ENCODE measurements around the gene PCDH9.
"Not testable (repeated sequence)": the region's sequence is repeated elsewhere in the genome, so short reads cannot be mapped to it uniquely, and the experiment has no call there.

The PCDH9 gene

DNA sequence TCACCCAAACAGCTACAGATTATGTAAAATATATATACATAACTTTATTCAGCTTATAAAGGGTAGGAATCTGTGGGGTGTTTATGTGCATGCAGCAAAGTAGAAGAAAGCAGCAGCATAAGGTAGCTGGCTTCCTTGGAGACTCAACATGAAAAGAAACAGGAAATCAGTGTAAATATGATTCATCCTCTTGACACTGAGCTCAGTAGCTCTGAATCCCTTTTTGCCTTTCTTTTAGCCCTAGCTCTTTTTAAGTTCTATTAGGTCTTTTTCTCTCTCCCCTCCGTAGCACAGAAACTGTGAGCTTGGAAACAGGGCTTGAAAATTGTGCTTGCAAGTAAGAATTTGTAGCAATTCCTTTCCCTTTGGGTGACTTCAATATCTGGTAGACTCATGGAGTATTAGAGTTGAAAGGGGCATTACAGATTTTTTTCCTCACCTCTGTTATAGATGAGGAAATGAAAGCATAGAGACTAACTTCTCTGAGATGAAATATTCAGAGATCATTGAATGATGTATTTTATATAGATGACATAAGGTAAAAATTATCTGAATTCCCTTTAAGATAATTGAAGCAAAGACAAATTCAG, 314.4 kb downstream of the PCDH9 start:
- no peak overlapping the region for H3K27ac ChIP-seq (ENCODE audit: insufficient read depth, low read depth, low read length, poor library complexity, severe bottlenecking)
- no peak overlapping the region for H3K4me3 ChIP-seq (ENCODE audit: insufficient read depth, low read depth, low read length)
- WGBS, 2 experiments = 83% methylated on average over 1 of the region's 1 CpG; no CpG with 5 or more reads in 1 of the 2 experiments
- H3K9me3 ChIP-seq (ENCODE audit: control insufficient read depth, low read length) = no peaks in the 10 kb centered on the region
- no peaks in the 10 kb centered on the region for H3K4me1 ChIP-seq (ENCODE audit: control insufficient read depth, insufficient read depth, low read length)
- no peaks in the 10 kb centered on the region for H3K36me3 ChIP-seq (ENCODE audit: control insufficient read depth, insufficient read depth, low read length)
- H3K27me3 ChIP-seq (ENCODE audit: control insufficient read depth, insufficient read depth, low read length, poor library complexity, severe bottlenecking) = no peaks in the 10 kb centered on the region

DNA sequence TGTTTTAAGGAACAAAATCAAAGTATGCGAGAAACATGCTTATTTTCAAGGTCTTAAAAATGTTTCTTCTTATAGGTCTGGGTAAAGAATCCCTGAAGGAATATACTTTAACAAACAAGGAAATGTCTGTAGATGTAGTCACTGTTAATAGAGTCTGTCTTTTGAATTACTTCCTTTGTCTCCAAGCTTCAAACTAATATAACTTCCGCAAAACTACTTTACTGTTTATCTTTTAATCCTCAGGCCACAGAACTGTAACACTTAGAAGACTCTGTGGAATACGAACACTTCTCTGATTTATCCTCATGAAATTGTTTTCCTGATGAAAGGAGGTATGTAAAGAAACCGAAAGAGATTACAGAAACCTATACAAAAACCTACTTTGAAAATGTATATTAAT, 316.0 kb downstream of the PCDH9 start:
- 90 to 97% methylated on average over 1 to 2 of the region's 4 CpGs for WGBS, 2 experiments
- no peaks in the 10 kb centered on the region for H3K27me3 ChIP-seq (ENCODE audit: control insufficient read depth, insufficient read depth, low read length, poor library complexity, severe bottlenecking)
- no peaks in the 10 kb centered on the region for H3K9me3 ChIP-seq (ENCODE audit: control insufficient read depth, low read length)
- H3K36me3 ChIP-seq (ENCODE audit: control insufficient read depth, insufficient read depth, low read length) = no peaks in the 10 kb centered on the region
- H3K27ac ChIP-seq (ENCODE audit: insufficient read depth, low read depth, low read length, poor library complexity, severe bottlenecking) = no peak overlapping the region
- H3K4me3 ChIP-seq (ENCODE audit: insufficient read depth, low read depth, low read length) = no peak overlapping the region
- no peaks in the 10 kb centered on the region for H3K4me1 ChIP-seq (ENCODE audit: control insufficient read depth, insufficient read depth, low read length)

DNA sequence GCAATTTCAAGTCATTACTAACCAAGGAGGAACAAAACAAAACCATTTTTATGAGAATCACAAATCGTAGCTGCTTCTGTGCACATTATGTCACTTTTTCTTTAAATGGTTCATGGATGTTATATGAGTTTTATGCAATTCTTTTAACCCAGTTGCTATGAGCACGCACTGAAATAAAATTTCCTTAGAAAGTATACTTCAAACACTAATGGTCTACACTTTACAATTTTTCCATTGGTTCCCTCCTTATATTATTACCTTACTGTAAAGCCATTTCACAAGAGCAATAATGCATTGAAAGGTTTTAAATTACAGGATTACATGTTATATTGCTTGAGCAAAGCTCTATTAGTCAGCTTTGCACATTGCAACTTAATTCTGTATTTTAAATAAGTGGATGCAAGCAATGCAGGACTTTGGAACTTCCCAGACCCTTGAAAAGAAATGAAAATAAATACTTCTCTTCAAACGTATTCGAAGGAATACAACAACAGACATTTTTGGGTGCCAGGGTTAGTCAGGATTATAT, 318.7 kb downstream of the PCDH9 start:
- no peaks in the 10 kb centered on the region for H3K4me1 ChIP-seq (ENCODE audit: control insufficient read depth, insufficient read depth, low read length)
- H3K36me3 ChIP-seq (ENCODE audit: control insufficient read depth, insufficient read depth, low read length) = no peaks in the 10 kb centered on the region
- no peak overlapping the region for H3K4me3 ChIP-seq (ENCODE audit: insufficient read depth, low read depth, low read length)
- no peaks in the 10 kb centered on the region for H3K9me3 ChIP-seq (ENCODE audit: control insufficient read depth, low read length)
- no peak overlapping the region for H3K27ac ChIP-seq (ENCODE audit: insufficient read depth, low read depth, low read length, poor library complexity, severe bottlenecking)
- 86 to 94% methylated on average over 3 to 4 of the region's 4 CpGs for WGBS, 2 experiments
- no peaks in the 10 kb centered on the region for H3K27me3 ChIP-seq (ENCODE audit: control insufficient read depth, insufficient read depth, low read length, poor library complexity, severe bottlenecking)

DNA sequence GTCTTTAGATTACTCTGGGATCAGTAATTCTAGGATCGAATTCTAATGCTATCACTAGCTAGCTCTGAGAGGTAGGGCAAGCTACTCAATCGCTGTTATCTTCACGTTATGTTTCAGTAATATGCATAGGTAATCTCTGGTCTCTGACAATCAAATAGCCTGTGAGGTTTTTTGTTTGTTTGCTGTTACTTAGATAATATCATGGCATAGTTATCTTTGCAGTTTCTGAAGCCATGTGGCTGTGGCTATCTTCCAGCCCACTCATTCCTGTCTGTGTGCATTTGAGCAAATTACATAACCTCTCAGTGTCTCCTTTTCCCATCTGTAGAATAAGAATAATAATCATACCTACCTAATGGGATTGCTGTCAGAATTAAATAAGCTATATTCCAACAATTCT, 330.2 kb downstream of the PCDH9 start:
- H3K9me3 ChIP-seq (ENCODE audit: control insufficient read depth, low read length) = no peaks in the 10 kb centered on the region
- no peak overlapping the region for H3K27ac ChIP-seq (ENCODE audit: insufficient read depth, low read depth, low read length, poor library complexity, severe bottlenecking)
- WGBS, 2 experiments = 90 to 98% methylated on average over 3 of the region's 3 CpGs
- no peaks in the 10 kb centered on the region for H3K4me1 ChIP-seq (ENCODE audit: control insufficient read depth, insufficient read depth, low read length)
- H3K4me3 ChIP-seq (ENCODE audit: insufficient read depth, low read depth, low read length) = no peak overlapping the region
- H3K36me3 ChIP-seq (ENCODE audit: control insufficient read depth, insufficient read depth, low read length) = no peaks in the 10 kb centered on the region
- no peaks in the 10 kb centered on the region for H3K27me3 ChIP-seq (ENCODE audit: control insufficient read depth, insufficient read depth, low read length, poor library complexity, severe bottlenecking)

DNA sequence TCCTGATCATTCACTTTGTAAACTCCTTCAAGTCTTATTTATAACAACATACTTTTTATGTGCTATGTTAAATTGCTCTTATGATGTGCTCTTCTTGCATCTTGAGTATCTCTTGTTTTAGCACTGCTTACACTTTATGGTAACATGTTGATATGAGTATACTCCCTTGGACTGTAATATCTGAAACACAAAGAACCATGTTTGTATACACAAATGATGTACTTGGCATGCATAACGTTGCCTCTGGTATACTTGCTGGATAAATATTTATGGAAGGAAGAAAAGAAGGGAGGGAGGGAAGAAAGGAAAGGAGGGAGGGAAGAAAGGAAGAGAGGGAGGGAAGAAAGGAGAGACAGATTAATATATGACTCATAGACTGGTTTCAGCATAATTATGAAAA, 333.2 kb downstream of the PCDH9 start:
- H3K27ac ChIP-seq (ENCODE audit: insufficient read depth, low read depth, low read length, poor library complexity, severe bottlenecking) = no peak overlapping the region
- no peaks in the 10 kb centered on the region for H3K27me3 ChIP-seq (ENCODE audit: control insufficient read depth, insufficient read depth, low read length, poor library complexity, severe bottlenecking)
- H3K9me3 ChIP-seq (ENCODE audit: control insufficient read depth, low read length) = no peaks in the 10 kb centered on the region
- H3K4me1 ChIP-seq (ENCODE audit: control insufficient read depth, insufficient read depth, low read length) = no peaks in the 10 kb centered on the region
- 86 to 94% methylated on average over 1 of the region's 1 CpG for WGBS, 2 experiments
- no peaks in the 10 kb centered on the region for H3K36me3 ChIP-seq (ENCODE audit: control insufficient read depth, insufficient read depth, low read length)
- no peak overlapping the region for H3K4me3 ChIP-seq (ENCODE audit: insufficient read depth, low read depth, low read length)

DNA sequence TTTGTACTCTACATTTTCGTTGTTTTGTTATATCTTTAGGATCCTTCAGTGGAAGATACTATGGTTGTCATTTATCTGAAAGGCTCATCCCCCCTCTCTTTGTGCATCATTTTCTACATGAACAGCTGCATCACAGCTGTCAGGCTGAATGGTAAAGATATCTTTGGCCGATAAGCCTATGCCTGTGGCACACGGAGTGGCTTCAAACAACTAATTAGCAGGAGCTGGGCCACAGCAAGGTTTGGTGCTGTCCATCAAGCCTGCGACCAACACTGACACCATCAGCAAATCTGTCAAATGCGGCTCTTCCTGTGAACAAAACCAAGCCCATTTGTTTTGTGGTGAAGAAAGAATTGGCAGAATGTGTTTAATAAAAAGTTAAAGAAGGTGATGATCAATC, 334.4 kb downstream of the PCDH9 start:
- H3K4me1 ChIP-seq (ENCODE audit: control insufficient read depth, insufficient read depth, low read length) = no peaks in the 10 kb centered on the region
- 88 to 91% methylated on average over 4 to 5 of the region's 5 CpGs for WGBS, 2 experiments
- no peaks in the 10 kb centered on the region for H3K9me3 ChIP-seq (ENCODE audit: control insufficient read depth, low read length)
- H3K4me3 ChIP-seq (ENCODE audit: insufficient read depth, low read depth, low read length) = no peak overlapping the region
- no peak overlapping the region for H3K27ac ChIP-seq (ENCODE audit: insufficient read depth, low read depth, low read length, poor library complexity, severe bottlenecking)
- no peaks in the 10 kb centered on the region for H3K27me3 ChIP-seq (ENCODE audit: control insufficient read depth, insufficient read depth, low read length, poor library complexity, severe bottlenecking)
- no peaks in the 10 kb centered on the region for H3K36me3 ChIP-seq (ENCODE audit: control insufficient read depth, insufficient read depth, low read length)

DNA sequence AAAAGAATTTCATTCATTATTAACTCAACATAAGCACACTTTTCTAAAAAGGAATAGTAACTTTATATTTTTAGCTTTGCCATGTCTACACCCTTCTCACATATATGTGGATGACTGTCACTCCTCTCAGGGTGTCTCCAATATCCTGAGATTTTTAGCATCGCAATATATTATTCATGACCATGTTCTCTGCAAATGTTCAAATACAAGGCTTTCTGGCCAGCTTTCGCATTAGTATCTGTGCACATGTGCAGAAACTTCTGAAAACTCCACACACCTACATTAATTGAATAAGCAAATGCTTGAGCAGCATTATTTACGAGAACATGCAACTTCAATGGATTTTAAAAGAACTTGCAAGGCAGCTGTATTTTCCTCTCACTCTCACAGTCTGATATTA, 334.8 kb downstream of the PCDH9 start:
- no peaks in the 10 kb centered on the region for H3K36me3 ChIP-seq (ENCODE audit: control insufficient read depth, insufficient read depth, low read length)
- H3K9me3 ChIP-seq (ENCODE audit: control insufficient read depth, low read length) = no peaks in the 10 kb centered on the region
- no peaks in the 10 kb centered on the region for H3K4me1 ChIP-seq (ENCODE audit: control insufficient read depth, insufficient read depth, low read length)
- 95 to 96% methylated on average over 3 of the region's 3 CpGs for WGBS, 2 experiments
- H3K4me3 ChIP-seq (ENCODE audit: insufficient read depth, low read depth, low read length) = no peak overlapping the region
- no peaks in the 10 kb centered on the region for H3K27me3 ChIP-seq (ENCODE audit: control insufficient read depth, insufficient read depth, low read length, poor library complexity, severe bottlenecking)
- H3K27ac ChIP-seq (ENCODE audit: insufficient read depth, low read depth, low read length, poor library complexity, severe bottlenecking) = no peak overlapping the region

DNA sequence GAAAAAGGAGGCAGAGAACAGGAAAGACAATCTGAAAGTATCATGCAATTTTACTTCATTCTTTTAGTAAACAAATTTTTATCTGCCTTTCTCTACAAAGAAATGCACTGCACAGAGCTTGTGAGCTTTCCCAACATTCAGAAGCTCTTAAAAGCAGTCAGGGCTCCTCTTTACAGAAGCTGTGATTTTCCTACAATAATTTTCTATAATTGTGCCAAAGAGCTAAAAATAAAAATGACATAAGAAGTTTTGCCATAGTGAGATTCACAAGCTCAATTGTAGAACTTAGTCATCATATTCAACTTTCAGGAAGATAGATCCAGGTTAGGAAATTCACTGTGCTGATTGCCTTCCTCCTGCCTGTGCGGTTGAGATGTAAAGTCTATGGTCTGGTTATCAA, 341.4 kb downstream of the PCDH9 start:
- no peak overlapping the region for H3K4me3 ChIP-seq (ENCODE audit: insufficient read depth, low read depth, low read length)
- no peaks in the 10 kb centered on the region for H3K36me3 ChIP-seq (ENCODE audit: control insufficient read depth, insufficient read depth, low read length)
- no peaks in the 10 kb centered on the region for H3K27me3 ChIP-seq (ENCODE audit: control insufficient read depth, insufficient read depth, low read length, poor library complexity, severe bottlenecking)
- no peak overlapping the region for H3K27ac ChIP-seq (ENCODE audit: insufficient read depth, low read depth, low read length, poor library complexity, severe bottlenecking)
- WGBS, 2 experiments = 92 to 100% methylated on average over 1 of the region's 1 CpG
- no peaks in the 10 kb centered on the region for H3K4me1 ChIP-seq (ENCODE audit: control insufficient read depth, insufficient read depth, low read length)
- H3K9me3 ChIP-seq (ENCODE audit: control insufficient read depth, low read length) = no peaks in the 10 kb centered on the region

DNA sequence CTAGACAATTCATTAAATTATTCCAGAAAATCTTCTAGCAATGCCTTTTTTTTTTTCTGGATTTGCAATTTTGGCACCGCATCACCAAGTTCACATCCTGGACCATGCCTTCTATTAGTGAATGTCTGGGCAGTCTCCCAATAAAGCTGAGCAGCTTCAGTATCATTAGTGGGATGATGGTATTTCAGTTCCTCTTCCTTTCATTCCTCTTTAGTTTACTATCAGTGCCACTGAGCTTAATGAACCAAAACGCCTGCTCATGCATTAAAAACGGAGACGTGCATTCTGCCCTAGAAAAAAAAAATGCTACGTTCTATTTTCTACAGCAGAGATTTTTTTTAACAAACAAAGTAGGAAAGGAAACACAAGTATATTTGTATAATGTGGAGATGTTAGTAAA, 343.0 kb downstream of the PCDH9 start:
- Histone ChIP-seq H3K4me3 (ENCODE audit: insufficient read depth, low read depth, low read length) (no peak overlapping the region), H3K9me3 (ENCODE audit: control insufficient read depth, low read length) (no peaks in the 10 kb centered on the region), H3K27me3 (ENCODE audit: control insufficient read depth, insufficient read depth, low read length, poor library complexity, severe bottlenecking) (no peaks in the 10 kb centered on the region), H3K36me3 (ENCODE audit: control insufficient read depth, insufficient read depth, low read length) (no peaks in the 10 kb centered on the region), H3K4me1 (ENCODE audit: control insufficient read depth, insufficient read depth, low read length) (no peaks in the 10 kb centered on the region), H3K27ac (ENCODE audit: insufficient read depth, low read depth, low read length, poor library complexity, severe bottlenecking) (no peak overlapping the region)
- 92 to 95% methylated on average over 4 to 5 of the region's 5 CpGs for WGBS, 2 experiments

DNA sequence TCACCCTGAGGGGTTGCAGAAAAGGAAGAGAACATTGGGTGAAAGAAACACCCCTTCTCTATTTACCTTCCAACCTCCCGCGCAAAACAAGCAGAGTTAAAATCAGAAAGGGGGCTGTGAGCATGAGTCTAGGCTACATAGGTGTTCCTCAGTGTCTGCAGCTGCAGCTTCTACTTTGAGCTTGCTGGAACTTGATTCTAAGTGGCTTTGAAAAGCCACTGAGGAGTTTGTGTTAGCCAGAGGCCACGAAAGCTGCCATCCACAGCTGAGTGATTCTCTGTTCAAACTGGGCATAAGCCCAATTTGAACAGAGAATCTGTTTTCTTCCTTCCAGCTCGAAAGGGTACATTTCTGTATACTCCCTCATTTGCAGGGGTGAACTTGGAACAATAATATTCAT, 343.9 kb downstream of the PCDH9 start:
- Histone ChIP-seq H3K36me3 (ENCODE audit: control insufficient read depth, insufficient read depth, low read length) (no peaks in the 10 kb centered on the region), H3K9me3 (ENCODE audit: control insufficient read depth, low read length) (no peaks in the 10 kb centered on the region)
- WGBS, 2 experiments = 72 to 82% methylated on average over 4 of the region's 4 CpGs

DNA sequence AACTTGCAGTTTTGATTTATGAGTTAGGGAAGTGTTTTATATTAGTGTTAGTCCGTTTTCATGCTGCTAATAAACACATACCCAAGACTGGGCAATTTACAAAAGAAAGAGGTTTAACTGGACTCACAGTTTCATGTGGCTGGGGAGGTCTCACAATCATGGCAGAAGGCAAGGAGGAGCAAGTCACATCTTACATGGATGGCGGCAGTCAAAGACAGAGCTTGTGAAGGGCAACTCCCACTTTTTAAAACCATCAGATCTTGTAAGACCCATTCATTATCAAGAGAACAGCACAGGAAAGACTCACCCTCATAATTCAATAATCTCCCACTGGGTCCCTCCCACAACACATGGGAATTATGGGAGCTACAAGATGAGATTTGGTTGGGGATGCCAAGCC, 349.0 kb downstream of the PCDH9 start:
- H3K4me1 ChIP-seq (ENCODE audit: control insufficient read depth, insufficient read depth, low read length); H3K27me3 ChIP-seq (ENCODE audit: control insufficient read depth, insufficient read depth, low read length, poor library complexity, severe bottlenecking); H3K27ac ChIP-seq (ENCODE audit: insufficient read depth, low read depth, low read length, poor library complexity, severe bottlenecking); H3K4me3 ChIP-seq (ENCODE audit: insufficient read depth, low read depth, low read length); H3K9me3 ChIP-seq (ENCODE audit: control insufficient read depth, low read length); H3K36me3 ChIP-seq (ENCODE audit: control insufficient read depth, insufficient read depth, low read length): not testable (repeated sequence)
- WGBS, 2 experiments = 86 to 90% methylated on average over 2 of the region's 2 CpGs

More for the DNA sequence above, 343.9 kb downstream of the PCDH9 start:
- Histone ChIP-seq H3K27me3 (ENCODE audit: control insufficient read depth, insufficient read depth, low read length, poor library complexity, severe bottlenecking) (no peaks in the 10 kb centered on the region), H3K4me3 (ENCODE audit: insufficient read depth, low read depth, low read length) (no peak overlapping the region), H3K27ac (ENCODE audit: insufficient read depth, low read depth, low read length, poor library complexity, severe bottlenecking) (no peak overlapping the region), H3K4me1 (ENCODE audit: control insufficient read depth, insufficient read depth, low read length) (no peaks in the 10 kb centered on the region)

Data from ectodermal cell (in vitro differentiated cells).